Spinal cord (tissue), 10 donors: Measurements from ENCODE around the gene PRDM16. TPM values are rescaled to one million over a fixed set of nuclear protein-coding genes. Genes with fewer than 3 reads are reported as not detected.

Source experiments
- DNase-seq, 6 donors: peaks; one replicate each; pipeline versions ENCODE4 v3.0.0 to v3.0.0-alpha.2; 2013 to 2015; ENCODE audit warnings: low spot score in 6 of 6, low read depth in 4 of 6
- H3K27ac ChIP-seq: one replicate; pipeline ENCODE4 v1.5.1; 2013; ENCODE audit warnings: low read depth, low read length, control low read depth
- H3K27me3 ChIP-seq: one replicate; pipeline ENCODE4 v1.6.1; 2013; ENCODE audit warnings: low read length; ENCODE audit not compliant: control insufficient read depth, insufficient read depth
- H3K36me3 ChIP-seq: one replicate; pipeline ENCODE4 v1.6.1; 2013; ENCODE audit warnings: low read length; ENCODE audit not compliant: control insufficient read depth, insufficient read depth
- H3K4me1 ChIP-seq: one replicate; pipeline ENCODE4 v1.6.1; 2013; ENCODE audit warnings: low read length; ENCODE audit not compliant: control insufficient read depth, insufficient read depth
- H3K4me3 ChIP-seq: one replicate; pipeline ENCODE4 v1.5.1; 2013; ENCODE audit warnings: low read depth, low read length, control low read depth
- H3K9me3 ChIP-seq: one replicate; pipeline ENCODE4 v1.6.1; 2013; ENCODE audit warnings: low read length; ENCODE audit not compliant: control insufficient read depth, insufficient read depth
- WGBS: methylation state at CpG from one replicate; pipeline ENCODE4 v1.1.5; 2013; ENCODE audit warnings: missing lambda C conversion rate; ENCODE audit not compliant: insufficient coverage; 5-methylcytosine and 5-hydroxymethylcytosine counted together
- polyA plus RNA-seq, 2 donors: library from polyadenylated mRNA; unstranded; fragments of 120-200 nt; gene quantifications; one replicate each; pipeline ENCODE4 v1.2.1, GENCODE V29; 2013; ENCODE audit not compliant: insufficient read length in 2 of 2
- total RNA-seq, 2 donors: library from RNA; depleted of rRNA in 1 of 2; stranded (reverse); fragments of 120-200 nt in 1 of 2; fragments of >200 nt in 1 of 2; gene quantifications; one replicate each; pipeline versions ENCODE4 v1.2.3 to v1.2.4, GENCODE V29; 2013 to 2014
- donor health status: healthy.

The PRDM16 gene
- total and polyA plus RNA-seq, 4 donors = 6.1 to 8.3 (median 7.3) TPM

- Histone ChIP-seq H3K36me3 (peaks cover 25% of the 10 kb centered on the region), H3K4me3 (no peak overlapping the region), H3K27me3 (peaks cover 9% of the 10 kb centered on the region), H3K9me3 (no peaks in the 10 kb centered on the region), H3K27ac (peak overlapping the region; percentile 58), H3K4me1 (peaks cover 95% of the 10 kb centered on the region)
- WGBS = 37% methylated on average over 46 of the region's 47 CpGs
- DNase-seq = peak in 2 of 6 donors; percentile 78 to 79
These were observed 56.8 kb downstream of the PRDM16 start for GRCh38 chr1:3125546-3126368.

DNA sequence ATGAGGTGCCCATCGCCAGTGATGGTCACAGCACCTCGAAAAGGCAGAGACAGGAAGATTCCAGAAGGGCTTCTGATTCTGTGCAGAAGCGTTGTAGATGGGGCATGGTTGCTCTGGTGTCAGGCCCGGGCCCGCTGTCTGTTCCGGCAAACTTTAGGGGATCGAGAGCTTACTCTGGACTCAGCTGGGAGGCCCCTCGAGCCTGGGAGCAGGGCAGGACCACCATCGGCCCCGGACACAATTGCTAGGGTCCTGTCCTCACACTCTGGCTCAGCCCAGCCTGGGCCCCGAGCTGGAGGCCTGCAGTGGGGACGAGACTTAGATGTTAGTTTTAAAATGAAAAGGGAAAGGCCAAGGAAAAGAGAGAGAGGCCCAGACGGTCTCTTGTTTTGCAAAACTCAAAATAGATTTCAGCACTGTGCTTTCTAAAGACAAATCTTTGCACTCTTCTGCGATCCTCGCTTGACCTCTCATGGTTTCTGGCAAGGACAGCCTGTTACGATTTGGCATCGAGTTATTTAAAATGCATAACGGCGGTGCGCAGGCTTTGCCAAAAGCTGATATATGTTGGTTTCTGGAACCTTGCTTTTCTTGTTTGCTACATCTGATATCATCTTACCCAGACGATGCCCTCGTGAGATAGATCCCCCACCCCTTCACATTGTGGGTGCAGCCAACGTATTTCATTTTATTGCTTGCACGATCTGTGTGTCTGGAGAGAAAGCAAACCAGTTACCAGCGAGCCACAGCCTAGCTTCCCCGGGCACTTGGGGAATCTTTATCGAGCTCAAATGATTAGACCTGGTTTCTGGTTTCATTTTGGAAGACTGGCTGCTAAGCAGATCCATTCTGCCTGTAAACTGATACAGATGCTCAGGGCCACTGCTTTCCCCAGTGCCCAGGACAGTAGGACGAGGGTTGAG lies 58.0 kb downstream of the PRDM16 start:
- peak overlapping the region; percentile 76 for H3K27ac ChIP-seq
- H3K4me1 ChIP-seq = peaks cover 89% of the 10 kb centered on the region
- H3K4me3 ChIP-seq = no peak overlapping the region
- peaks cover 5% of the 10 kb centered on the region for H3K27me3 ChIP-seq
- no peaks in the 10 kb centered on the region for H3K9me3 ChIP-seq
- peaks cover 15% of the 10 kb centered on the region for H3K36me3 ChIP-seq
- WGBS = 59% methylated on average over 15 of the region's 28 CpGs
- peak in 2 of 6 donors; percentile 44 to 66 for DNase-seq

DNA sequence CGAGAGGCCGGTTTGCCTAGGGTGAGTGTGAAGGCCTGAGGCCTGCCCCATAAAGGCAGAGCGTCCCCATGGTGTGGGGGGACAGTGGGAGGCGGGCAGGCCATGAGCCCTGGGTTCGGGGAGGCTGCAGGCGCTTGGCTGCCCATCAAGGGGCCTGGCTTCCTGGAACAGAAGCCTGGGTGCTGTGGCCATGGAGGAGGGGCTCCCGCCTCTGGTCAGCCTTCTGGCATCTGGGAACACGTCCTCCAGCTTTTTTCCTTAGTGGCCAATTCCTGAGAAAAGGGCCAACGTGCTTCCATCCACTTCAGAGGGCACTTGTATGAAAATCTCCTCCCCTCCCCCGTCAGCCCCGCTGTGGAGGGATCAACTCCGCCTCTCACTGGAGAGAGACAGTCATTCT lies 58.7 kb downstream of the PRDM16 start:
- Histone ChIP-seq H3K27ac (peak overlapping the region; percentile 76), H3K4me1 (peaks cover 82% of the 10 kb centered on the region), H3K36me3 (peaks cover 10% of the 10 kb centered on the region), H3K4me3 (no peak overlapping the region), H3K27me3 (peaks cover 5% of the 10 kb centered on the region), H3K9me3 (no peaks in the 10 kb centered on the region)
- no peak for DNase-seq
- 79% methylated on average over 12 of the region's 12 CpGs for WGBS

DNA sequence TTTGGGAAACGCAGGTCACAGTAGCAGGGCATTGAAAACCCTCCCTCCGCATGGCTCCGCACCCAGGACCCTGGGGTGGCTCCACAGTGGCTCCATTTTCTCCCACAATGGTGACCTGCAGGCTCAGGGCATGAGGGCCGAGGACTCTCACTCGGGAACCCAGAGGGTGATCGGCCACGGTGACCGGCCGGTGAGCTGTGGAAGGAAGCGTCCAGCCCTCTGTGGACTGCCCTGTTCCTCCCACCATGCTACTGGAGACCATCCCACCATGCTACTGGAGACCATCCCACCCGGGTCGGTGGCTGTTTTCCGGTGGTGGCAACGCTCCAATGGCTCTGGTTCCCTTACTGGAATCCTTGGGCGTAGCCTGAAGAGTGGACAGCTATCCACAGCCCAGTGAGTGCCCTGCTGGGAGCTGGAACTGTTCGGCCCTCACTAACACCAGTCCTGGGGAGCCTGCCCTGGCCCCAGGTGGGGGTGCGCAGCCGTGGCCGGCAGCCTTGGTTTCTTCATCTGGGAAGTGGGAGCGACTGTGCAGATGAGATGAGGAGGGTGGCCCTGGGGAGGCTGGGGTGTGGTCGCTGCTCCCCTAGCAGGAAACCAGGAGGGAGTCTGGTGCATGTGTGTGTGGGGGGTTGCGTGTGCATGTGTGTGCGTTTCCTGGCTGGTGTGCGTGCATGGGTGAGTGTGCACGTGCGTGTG lies 59.6 kb downstream of the PRDM16 start:
- DNase-seq = no peak
- Histone ChIP-seq H3K36me3 (peaks cover 6% of the 10 kb centered on the region), H3K27ac (peak overlapping the region; percentile 76), H3K4me3 (no peak overlapping the region), H3K4me1 (peaks cover 84% of the 10 kb centered on the region), H3K9me3 (no peaks in the 10 kb centered on the region), H3K27me3 (peaks cover 5% of the 10 kb centered on the region)
- 88% methylated on average over 26 of the region's 26 CpGs for WGBS

GRCh38 chr1:3129133-3129490 lies 60.1 kb downstream of the PRDM16 start:
- 91% methylated on average over 8 of the region's 8 CpGs for WGBS
- Histone ChIP-seq H3K4me1 (peaks cover 84% of the 10 kb centered on the region), H3K4me3 (no peak overlapping the region), H3K27me3 (peaks cover 5% of the 10 kb centered on the region), H3K9me3 (no peaks in the 10 kb centered on the region), H3K36me3 (peaks cover 6% of the 10 kb centered on the region), H3K27ac (no peak overlapping the region)
- DNase-seq = no peak

GRCh38 chr1:3130268-3130667 lies 61.3 kb downstream of the PRDM16 start:
- peaks cover 84% of the 10 kb centered on the region for H3K4me1 ChIP-seq
- H3K27me3 ChIP-seq = peaks cover 8% of the 10 kb centered on the region
- WGBS = 82% methylated on average over 11 of the region's 13 CpGs
- no peak for DNase-seq
- H3K36me3 ChIP-seq = peaks cover 6% of the 10 kb centered on the region
- no peak overlapping the region for H3K4me3 ChIP-seq
- H3K27ac ChIP-seq = no peak overlapping the region
- no peaks in the 10 kb centered on the region for H3K9me3 ChIP-seq

- H3K4me3 ChIP-seq = no peak overlapping the region
- WGBS = 87% methylated on average over 9 of the region's 12 CpGs
- H3K9me3 ChIP-seq = no peaks in the 10 kb centered on the region
- peaks cover 9% of the 10 kb centered on the region for H3K27me3 ChIP-seq
- H3K27ac ChIP-seq = no peak overlapping the region
- peaks cover 84% of the 10 kb centered on the region for H3K4me1 ChIP-seq
- DNase-seq = no peak
- peaks cover 13% of the 10 kb centered on the region for H3K36me3 ChIP-seq
These were observed 63.7 kb downstream of the PRDM16 start for GRCh38 chr1:3132660-3133059.

GRCh38 chr1:3133686-3134085 lies 64.7 kb downstream of the PRDM16 start:
- DNase-seq = no peak
- H3K27me3 ChIP-seq = peaks cover 15% of the 10 kb centered on the region
- H3K4me3 ChIP-seq = no peak overlapping the region
- no peaks in the 10 kb centered on the region for H3K9me3 ChIP-seq
- H3K4me1 ChIP-seq = peaks cover 84% of the 10 kb centered on the region
- peaks cover 14% of the 10 kb centered on the region for H3K36me3 ChIP-seq
- 81% methylated on average over 10 of the region's 12 CpGs for WGBS
- H3K27ac ChIP-seq = peak overlapping the region; percentile 53

- H3K4me1 ChIP-seq = peaks cover 84% of the 10 kb centered on the region
- H3K27ac ChIP-seq = peak overlapping the region; percentile 64
- WGBS = 87% methylated on average over 34 of the region's 36 CpGs
- H3K4me3 ChIP-seq = no peak overlapping the region
- peaks cover 20% of the 10 kb centered on the region for H3K27me3 ChIP-seq
- DNase-seq = no peak
- H3K9me3 ChIP-seq = no peaks in the 10 kb centered on the region
- peaks cover 14% of the 10 kb centered on the region for H3K36me3 ChIP-seq
These were observed 65.5 kb downstream of the PRDM16 start for GRCh38 chr1:3134381-3135072.
